ENCODE results near the gene GOLGA5. TPM values are rescaled to one million over a fixed set of nuclear protein-coding genes. Genes with fewer than 3 reads are reported as not detected.

GOLGA5 gene
- total and polyA plus RNA-seq, 2 of the 13 experiments (the other 11 are each of a cell fraction or from before 2014, with no cell fraction given): 31.0 to 40.0 TPM

- Histone ChIP-seq H3K27me3 (ENCODE audit: control insufficient read depth in 1 of 2, insufficient read depth in 2 of 2, low read length in 2 of 2) (no peaks in the 10 kb centered on the region), H2AFZ (ENCODE audit: low read length) (no peak overlapping the region), H3K9ac (ENCODE audit: insufficient read depth, low read depth, low read length) (no peak overlapping the region), H3K4me2 (ENCODE audit: low read depth, low read length) (no peak overlapping the region), H3K27ac (ENCODE audit: extremely low read length, insufficient read depth, low read length) (no peak overlapping the region), H3K4me3 (replicated peaks in 1 of 3; ENCODE audit: insufficient read depth in 1 of 3, low read depth in 2 of 3, low read length in 3 of 3) (no peak overlapping the region), H3K4me1 (ENCODE audit: insufficient read depth, low read length) (peaks cover 10% of the 10 kb centered on the region; the same call in 1 of the 2 replicates), H3K9me3 (ENCODE audit: low read length) (no peaks in the 10 kb centered on the region), H4K20me1 (ENCODE audit: insufficient read depth, low read length) (no peaks in the 10 kb centered on the region), H3K36me3 (replicated peaks in 1 of 2; ENCODE audit: control insufficient read depth in 1 of 2, insufficient read depth in 2 of 2, low read length in 2 of 2) (no peaks in the 10 kb centered on the region), H3K79me2 (ENCODE audit: insufficient read depth, low read length) (no peaks in the 10 kb centered on the region)
- no peak for FAIRE-seq
- BruUV-seq (replicated peaks): no TSS peak
- 45% methylated on average over 2 of the region's 2 CpGs for WGBS (ENCODE audit: low lambda C conversion rate)
- POLR2A ChIA-PET: no interaction called here
- CTCF ChIA-PET (ENCODE audit: low intra/inter-chr PET ratio, low total read pairs): no interaction called here
- no peak for DNase-seq (ENCODE audit: low spot score)
- ATAC-seq: no peak
- in situ Hi-C loops (cut with HindIII; ENCODE audit: extremely low pct_ligation_motif_present, low pct_unique_long_range_greater_than_20kb) (no loop called here), intact Hi-C loops (cut with micrococcal nuclease; ENCODE audit: unreplicated experiment) (no loop called here)
- TF ChIP-seq E2F5 (CRISPR knock-in tag; conservative IDR thresholded peaks at IDR 0.05): no peak
- TF ChIP-seq ZFP90 (CRISPR knock-in tag; IDR thresholded peaks at IDR 0.05; ENCODE audit: borderline replicate concordance): no peak
- TF ChIP-seq RNF219 (CRISPR knock-in tag; IDR thresholded peaks at IDR 0.05): no peak
- no peak for TF ChIP-seq CREBL2 (CRISPR knock-in tag; IDR thresholded peaks at IDR 0.05; ENCODE audit: borderline replicate concordance)
- TF ChIP-seq SSRP1 (CRISPR knock-in tag; IDR thresholded peaks at IDR 0.05): no peak
- TF ChIP-seq NPAS2 (CRISPR knock-in tag; IDR thresholded peaks at IDR 0.05; ENCODE audit: borderline replicate concordance): no peak
- no peak for TF ChIP-seq ZMYM4 (CRISPR knock-in tag; IDR thresholded peaks at IDR 0.05)
- TF ChIP-seq ZNF839 (CRISPR knock-in tag; IDR thresholded peaks at IDR 0.05; ENCODE audit: borderline replicate concordance): no peak
- no peak for TF ChIP-seq TAF1 (CRISPR knock-in tag; IDR thresholded peaks at IDR 0.05)
- no peak for TF ChIP-seq SKIL (CRISPR knock-in tag; IDR thresholded peaks at IDR 0.05; ENCODE audit: borderline replicate concordance)
- TF ChIP-seq ATF6 (CRISPR knock-in tag; conservative IDR thresholded peaks at IDR 0.05): no peak
- TF ChIP-seq ZNF292 (CRISPR knock-in tag; IDR thresholded peaks at IDR 0.05; ENCODE audit: borderline replicate concordance, low read depth): no peak
- TF ChIP-seq ZSCAN30 (CRISPR knock-in tag; IDR thresholded peaks at IDR 0.05): no peak
- no peak for TF ChIP-seq GRHL1 (CRISPR knock-in tag; conservative IDR thresholded peaks at IDR 0.05)
- no peak for TF ChIP-seq XRCC5 (optimal IDR thresholded peaks at IDR 0.05; ENCODE audit: low read length)
- no peak for TF ChIP-seq ZNF567 (CRISPR knock-in tag; IDR thresholded peaks at IDR 0.05; ENCODE audit: borderline replicate concordance)
These were observed 53.6 kb downstream of the GOLGA5 start for GRCh38 chr14:92847749-92848148.

Measured in HepG2 (cell line).